Measurements from ENCODE around the gene ENDOG.
A peak's percentile ranks its signal among the peaks of the same experiment; 100 is the strongest.
"Not testable (repeated sequence)": the region's sequence is repeated elsewhere in the genome, so short reads cannot be mapped to it uniquely, and the experiment has no call there.

The ENDOG gene

GRCh38 chr9:128794961-128795360, 23.3 kb upstream of the ENDOG start:
- not testable (repeated sequence) for DNase-seq (ENCODE audit: low read depth, low spot score); H3K27ac ChIP-seq

- no peak for DNase-seq (ENCODE audit: low read depth, low spot score)
- no peak overlapping the region for H3K27ac ChIP-seq
Observed at GRCh38 chr9:128798896-128799295, 19.4 kb upstream of the ENDOG start.

- no peak for DNase-seq (ENCODE audit: low read depth, low spot score)
- H3K27ac ChIP-seq: no peak overlapping the region
Observed at GRCh38 chr9:128800061-128800460, 18.2 kb upstream of the ENDOG start.

GRCh38 chr9:128802482-128802881, 15.8 kb upstream of the ENDOG start:
- no peak overlapping the region for H3K27ac ChIP-seq
- no peak for DNase-seq (ENCODE audit: low read depth, low spot score)

- no peak overlapping the region for H3K27ac ChIP-seq
- DNase-seq (ENCODE audit: low read depth, low spot score): no peak
Observed at GRCh38 chr9:128805661-128806060, 12.6 kb upstream of the ENDOG start.

- no peak for DNase-seq (ENCODE audit: low read depth, low spot score)
- H3K27ac ChIP-seq: no peak overlapping the region
Observed at GRCh38 chr9:128807827-128808226, 10.5 kb upstream of the ENDOG start.

GRCh38 chr9:128808543-128808942, 9.8 kb upstream of the ENDOG start:
- DNase-seq (ENCODE audit: low read depth, low spot score): no peak
- H3K27ac ChIP-seq: no peak overlapping the region

GRCh38 chr9:128809036-128809599, 9.2 kb upstream of the ENDOG start:
- no peak for DNase-seq (ENCODE audit: low read depth, low spot score)
- no peak overlapping the region for H3K27ac ChIP-seq

- DNase-seq (ENCODE audit: low read depth, low spot score): no peak
- H3K27ac ChIP-seq: no peak overlapping the region
Observed at GRCh38 chr9:128809831-128810230, 8.5 kb upstream of the ENDOG start.

GRCh38 chr9:128810873-128811272, 7.4 kb upstream of the ENDOG start:
- DNase-seq (ENCODE audit: low read depth, low spot score): no peak
- H3K27ac ChIP-seq: no peak overlapping the region

GRCh38 chr9:128818839-128819715, 777 bp downstream of the ENDOG start:
- H3K27ac ChIP-seq: peak overlapping the region; percentile 57
- no peak for DNase-seq (ENCODE audit: low read depth, low spot score)

GRCh38 chr9:128819716-128820664, 1.7 kb downstream of the ENDOG start:
- no peak overlapping the region for H3K27ac ChIP-seq
- no peak for DNase-seq (ENCODE audit: low read depth, low spot score)

GRCh38 chr9:128820665-128821583, 2.6 kb downstream of the ENDOG start:
- no peak for DNase-seq (ENCODE audit: low read depth, low spot score)
- no peak overlapping the region for H3K27ac ChIP-seq

GRCh38 chr9:128821584-128822406, 3.5 kb downstream of the ENDOG start:
- H3K27ac ChIP-seq: no peak overlapping the region
- DNase-seq (ENCODE audit: low read depth, low spot score): no peak

GRCh38 chr9:128822407-128823042, 4.2 kb downstream of the ENDOG start:
- no peak for DNase-seq (ENCODE audit: low read depth, low spot score)
- H3K27ac ChIP-seq: no peak overlapping the region

GRCh38 chr9:128823362-128823902, 5.1 kb downstream of the ENDOG start:
- H3K27ac ChIP-seq: no peak overlapping the region

GRCh38 chr9:128823903-128824406, 5.7 kb downstream of the ENDOG start:
- no peak for DNase-seq (ENCODE audit: low read depth, low spot score)
- no peak overlapping the region for H3K27ac ChIP-seq

More at GRCh38 chr9:128823362-128823902, 5.1 kb downstream of the ENDOG start:
- no peak for DNase-seq (ENCODE audit: low read depth, low spot score)

GRCh38 chr9:128824911-128825310, 6.6 kb downstream of the ENDOG start:
- H3K27ac ChIP-seq: no peak overlapping the region
- DNase-seq (ENCODE audit: low read depth, low spot score): no peak
